Activated T-cell treated with anti-CD3 and anti-CD28 coated beads for 48 hours (primary cell): ENCODE measurements around the gene RHOC.

Source experiments
- DNase-seq: peaks from one replicate; pipeline ENCODE4 v3.0.0-alpha.2; 2020; ENCODE audit warnings: low read depth

The RHOC gene

GRCh38 chr1:112717263-112717873 lies 10.4 kb upstream of the RHOC start:
- no peak for DNase-seq

- peak; percentile 75 for DNase-seq
Measured at GRCh38 chr1:112716133-112716720, 9.3 kb upstream of the RHOC start.

- peak; percentile 96 for DNase-seq
Measured at GRCh38 chr1:112715264-112716053, 8.5 kb upstream of the RHOC start, which contains the start of gene PPM1J. TSS of gene PPM1J (minus strand) at chr1:112715332. CDS start at chr1:112715301, 31 bp downstream.

- DNase-seq = no peak
Measured at GRCh38 chr1:112714313-112715263, 7.7 kb upstream of the RHOC start.

- DNase-seq = no peak
Measured at GRCh38 chr1:112713466-112714312, 6.8 kb upstream of the RHOC start.

GRCh38 chr1:112712701-112713128 lies 5.8 kb upstream of the RHOC start:
- no peak for DNase-seq

GRCh38 chr1:112712191-112712590 lies 5.3 kb upstream of the RHOC start:
- DNase-seq = no peak

GRCh38 chr1:112711670-112712069 lies 4.7 kb upstream of the RHOC start:
- DNase-seq = no peak

GRCh38 chr1:112711041-112711440 lies 4.1 kb upstream of the RHOC start:
- no peak for DNase-seq

- no peak for DNase-seq
Measured at GRCh38 chr1:112710586-112710985, 3.7 kb upstream of the RHOC start.

GRCh38 chr1:112710159-112710558 lies 3.2 kb upstream of the RHOC start:
- DNase-seq = no peak

GRCh38 chr1:112708489-112708888 lies 1.6 kb upstream of the RHOC start:
- no peak for DNase-seq

GRCh38 chr1:112708002-112708448 lies 1.1 kb upstream of the RHOC start:
- DNase-seq = no peak

GRCh38 chr1:112707221-112708001 lies 484 bp upstream of the RHOC start:
- DNase-seq = peak; percentile 63

- peak; percentile 54 for DNase-seq
Measured at GRCh38 chr1:112704934-112705627, 1.8 kb downstream of the RHOC start.

GRCh38 chr1:112704391-112704933 lies 2.5 kb downstream of the RHOC start:
- peak; percentile 23 for DNase-seq

GRCh38 chr1:112703706-112704105 lies 3.2 kb downstream of the RHOC start:
- no peak for DNase-seq

- DNase-seq = no peak
Measured at GRCh38 chr1:112702420-112703261, 4.3 kb downstream of the RHOC start.
